Mucosa of stomach (tissue), 1 donor: Measurements from ENCODE around the gene MPPED2.

Experiments
- H3K27me3 ChIP-seq: one replicate; pipeline ENCODE4 v1.7.0; 2013; ENCODE audit warnings: mild to moderate bottlenecking, low read length; ENCODE audit not compliant: control insufficient read depth, insufficient read depth
- H3K36me3 ChIP-seq: one replicate; pipeline ENCODE4 v1.7.0; 2013; ENCODE audit warnings: low read length; ENCODE audit not compliant: control insufficient read depth, insufficient read depth
- H3K4me1 ChIP-seq: one replicate; pipeline ENCODE4 v1.7.0; 2013; ENCODE audit warnings: mild to moderate bottlenecking, low read length; ENCODE audit not compliant: control insufficient read depth, insufficient read depth
- H3K4me3 ChIP-seq: one replicate; pipeline ENCODE4 v1.7.0; 2013; ENCODE audit warnings: low read length
- H3K9ac ChIP-seq: one replicate; pipeline ENCODE4 v1.7.0; 2013; ENCODE audit warnings: mild to moderate bottlenecking, low read length, moderate library complexity
- H3K9me3 ChIP-seq: one replicate; pipeline ENCODE4 v1.7.0; 2013; ENCODE audit warnings: mild to moderate bottlenecking, low read length, moderate library complexity; ENCODE audit not compliant: control insufficient read depth
- donor health status: Pancreatic carcinoma.

Gene MPPED2

GRCh38 chr11:30546334-30546733 is 39.8 kb downstream of the MPPED2 start:
- peaks cover 4% of the 10 kb centered on the region for H3K27me3 ChIP-seq
- no peaks in the 10 kb centered on the region for H3K36me3 ChIP-seq
- no peak overlapping the region for H3K4me3 ChIP-seq
- no peaks in the 10 kb centered on the region for H3K4me1 ChIP-seq
- no peaks in the 10 kb centered on the region for H3K9me3 ChIP-seq
- no peak overlapping the region for H3K9ac ChIP-seq

GRCh38 chr11:30545507-30545906 is 40.6 kb downstream of the MPPED2 start:
- no peak overlapping the region for H3K9ac ChIP-seq
- H3K36me3 ChIP-seq: no peaks in the 10 kb centered on the region
- H3K4me3 ChIP-seq: no peak overlapping the region
- H3K9me3 ChIP-seq: no peaks in the 10 kb centered on the region
- no peaks in the 10 kb centered on the region for H3K4me1 ChIP-seq
- H3K27me3 ChIP-seq: peaks cover 4% of the 10 kb centered on the region

GRCh38 chr11:30543066-30543465 is 43.1 kb downstream of the MPPED2 start:
- no peak overlapping the region for H3K9ac ChIP-seq
- H3K36me3 ChIP-seq: no peaks in the 10 kb centered on the region
- H3K9me3 ChIP-seq: no peaks in the 10 kb centered on the region
- no peak overlapping the region for H3K4me3 ChIP-seq
- no peaks in the 10 kb centered on the region for H3K4me1 ChIP-seq
- no peaks in the 10 kb centered on the region for H3K27me3 ChIP-seq

- Histone ChIP-seq H3K9me3 (no peaks in the 10 kb centered on the region), H3K4me3 (no peak overlapping the region), H3K36me3 (no peaks in the 10 kb centered on the region), H3K27me3 (no peaks in the 10 kb centered on the region), H3K9ac (no peak overlapping the region), H3K4me1 (no peaks in the 10 kb centered on the region)
Observed at GRCh38 chr11:30540781-30541180, 45.4 kb downstream of the MPPED2 start.

GRCh38 chr11:30538251-30538650 is 47.9 kb downstream of the MPPED2 start:
- no peaks in the 10 kb centered on the region for H3K27me3 ChIP-seq
- no peak overlapping the region for H3K9ac ChIP-seq
- no peaks in the 10 kb centered on the region for H3K36me3 ChIP-seq
- H3K9me3 ChIP-seq: no peaks in the 10 kb centered on the region
- no peaks in the 10 kb centered on the region for H3K4me1 ChIP-seq
- H3K4me3 ChIP-seq: no peak overlapping the region

- no peak overlapping the region for H3K4me3 ChIP-seq
- no peaks in the 10 kb centered on the region for H3K36me3 ChIP-seq
- H3K27me3 ChIP-seq: no peaks in the 10 kb centered on the region
- H3K9ac ChIP-seq: no peak overlapping the region
- H3K4me1 ChIP-seq: no peaks in the 10 kb centered on the region
- no peaks in the 10 kb centered on the region for H3K9me3 ChIP-seq
Observed at GRCh38 chr11:30535818-30536217, 50.3 kb downstream of the MPPED2 start.

GRCh38 chr11:30533445-30533947 is 52.7 kb downstream of the MPPED2 start:
- H3K27me3 ChIP-seq: no peaks in the 10 kb centered on the region
- H3K4me3 ChIP-seq: no peak overlapping the region
- H3K9me3 ChIP-seq: no peaks in the 10 kb centered on the region
- H3K4me1 ChIP-seq: no peaks in the 10 kb centered on the region
- no peaks in the 10 kb centered on the region for H3K36me3 ChIP-seq
- no peak overlapping the region for H3K9ac ChIP-seq

GRCh38 chr11:30527566-30527965 is 58.6 kb downstream of the MPPED2 start:
- Histone ChIP-seq H3K9me3 (no peaks in the 10 kb centered on the region), H3K27me3 (no peaks in the 10 kb centered on the region), H3K9ac (no peak overlapping the region), H3K4me1 (peaks cover 6% of the 10 kb centered on the region), H3K4me3 (no peak overlapping the region), H3K36me3 (no peaks in the 10 kb centered on the region)

GRCh38 chr11:30526558-30526957 is 59.6 kb downstream of the MPPED2 start:
- H3K4me1 ChIP-seq: peaks cover 6% of the 10 kb centered on the region
- no peaks in the 10 kb centered on the region for H3K36me3 ChIP-seq
- H3K27me3 ChIP-seq: no peaks in the 10 kb centered on the region
- no peak overlapping the region for H3K4me3 ChIP-seq
- H3K9ac ChIP-seq: no peak overlapping the region
- H3K9me3 ChIP-seq: no peaks in the 10 kb centered on the region

GRCh38 chr11:30522536-30523243 is 63.5 kb downstream of the MPPED2 start:
- Histone ChIP-seq H3K9ac (no peak overlapping the region), H3K4me1 (peaks cover 6% of the 10 kb centered on the region), H3K9me3 (no peaks in the 10 kb centered on the region), H3K4me3 (no peak overlapping the region), H3K27me3 (no peaks in the 10 kb centered on the region), H3K36me3 (no peaks in the 10 kb centered on the region)

- Histone ChIP-seq H3K4me3 (no peak overlapping the region), H3K27me3 (no peaks in the 10 kb centered on the region), H3K9me3 (no peaks in the 10 kb centered on the region), H3K4me1 (peaks cover 5% of the 10 kb centered on the region), H3K36me3 (no peaks in the 10 kb centered on the region), H3K9ac (no peak overlapping the region)
Observed at GRCh38 chr11:30521297-30522071, 64.7 kb downstream of the MPPED2 start.

- Histone ChIP-seq H3K4me3 (no peak overlapping the region), H3K4me1 (no peaks in the 10 kb centered on the region), H3K27me3 (no peaks in the 10 kb centered on the region), H3K9me3 (no peaks in the 10 kb centered on the region), H3K9ac (no peak overlapping the region), H3K36me3 (no peaks in the 10 kb centered on the region)
Observed at GRCh38 chr11:30513087-30513486, 73.1 kb downstream of the MPPED2 start.
